Stomach (tissue), 4 donors: ENCODE measurements around the gene SMIM35.

ENCODE experiments used
- CTCF ChIP-seq, 7 experiments: fragments of 450-650 bp in 4 of 7; fragments of 200-600 bp in 3 of 7; sonication (generic) in 3 of 7; IDR thresholded peaks; one replicate each; pipeline ENCODE4 v1.5.1; 2016 to 2019; ENCODE audit warnings: antibody characterized with exemption in 7 of 7, control low read depth in 2 of 7, mild to moderate bottlenecking in 1 of 7
- POLR2AphosphoS5 ChIP-seq, 3 donors: sonication (generic); formaldehyde crosslinking; IDR thresholded peaks; one replicate each; pipeline ENCODE4 v1.6.1; 2016; ENCODE audit warnings: antibody characterized with exemption in 3 of 3

DNA sequence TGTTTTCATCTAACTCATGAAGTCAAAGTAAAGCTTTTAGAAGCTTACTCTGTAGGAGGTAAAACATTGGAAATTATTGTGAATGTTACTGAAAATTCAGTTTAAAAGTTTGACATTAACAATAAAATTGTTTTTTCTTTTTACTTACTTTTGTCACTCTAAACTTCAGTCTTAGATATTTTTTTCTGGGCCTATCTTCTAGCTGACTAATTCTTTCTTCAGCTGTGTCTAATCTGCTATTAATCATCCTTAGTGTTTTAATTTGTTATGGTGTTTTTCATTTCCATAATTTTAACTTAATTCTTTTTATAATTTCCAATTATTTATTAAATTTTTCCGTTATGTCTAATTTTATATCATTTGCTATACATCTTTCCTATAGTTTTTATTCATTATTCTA, 65.6 kb downstream of the SMIM35 start:
- TF ChIP-seq CTCF (IDR thresholded peaks at IDR 0.05) (no peak), POLR2AphosphoS5 (IDR thresholded peaks at IDR 0.05) (no peak)
